SK-N-SH treated with all-trans-retinoic acid at 6 μM for 48 hours (cell line): ENCODE measurements around the gene GJC2.

ENCODE experiments used
- ATAC-seq: fragments of 200-7000 bp; cut with Tn5 transposase; 3 replicates; pipeline ENCODE4 v1.9.1; 2020; ENCODE audit warnings: mild to moderate bottlenecking, moderate library complexity
- ARNTL ChIP-seq: fragments of 450-650 bp; formaldehyde crosslinking; IDR thresholded peaks from 2 replicates; pipeline ENCODE4 v1.5.0; 2020; ENCODE audit warnings: low read depth, mild to moderate bottlenecking, moderate library complexity, borderline replicate concordance
- BACH2 ChIP-seq: fragments of 250-450 bp; sonication (Bioruptor Pico); IDR thresholded peaks from 2 replicates; pipeline ENCODE4 v1.9.0; 2021; ENCODE audit warnings: mild to moderate bottlenecking, borderline replicate concordance
- CSDC2 ChIP-seq: fragments of 250-450 bp; sonication (Bioruptor Pico); IDR thresholded peaks from 2 replicates; pipeline ENCODE4 v1.5.0; 2020; ENCODE audit warnings: mild to moderate bottlenecking, moderate library complexity
- ESRRG ChIP-seq: fragments of 250-450 bp; sonication (Bioruptor Pico); IDR thresholded peaks from 2 replicates; pipeline ENCODE4 v1.6.1; 2021; ENCODE audit warnings: mild to moderate bottlenecking
- GLIS3 ChIP-seq: fragments of 250-450 bp; sonication (Bioruptor Pico); IDR thresholded peaks from 2 replicates; pipeline ENCODE4 v1.5.0; 2020; ENCODE audit warnings: mild to moderate bottlenecking, moderate library complexity
- ISL1 ChIP-seq: fragments of 250-450 bp; sonication (Bioruptor Pico); IDR thresholded peaks from 2 replicates; pipeline ENCODE4 v2.1.2; 2022; ENCODE audit warnings: mild to moderate bottlenecking, moderate library complexity
- OSR1 ChIP-seq: fragments of 250-450 bp; sonication (Bioruptor Pico); IDR thresholded peaks from 2 replicates; pipeline ENCODE4 v1.8.0; 2022; ENCODE audit warnings: moderate library complexity, mild to moderate bottlenecking, inconsistent platforms
- PPARA ChIP-seq: fragments of 250-450 bp; sonication (Bioruptor Pico); IDR thresholded peaks from 2 replicates; pipeline ENCODE4 v1.5.0; 2020; ENCODE audit warnings: mild to moderate bottlenecking, borderline replicate concordance
- TCF4 ChIP-seq: fragments of 250-450 bp; sonication (Bioruptor Pico); IDR thresholded peaks from 2 replicates; pipeline ENCODE4 v1.8.0; 2021; ENCODE audit warnings: mild to moderate bottlenecking, moderate library complexity, borderline replicate concordance
- TOX ChIP-seq: fragments of 250-450 bp; sonication (Bioruptor Pico); IDR thresholded peaks from 2 replicates; pipeline ENCODE4 v1.8.0; 2021; ENCODE audit warnings: mild to moderate bottlenecking, moderate library complexity, borderline replicate concordance
- TSHZ2 ChIP-seq: fragments of 250-450 bp; sonication (Bioruptor Pico); IDR thresholded peaks from 2 replicates; pipeline ENCODE4 v1.5.0; 2020; ENCODE audit warnings: mild to moderate bottlenecking, moderate library complexity
- ZC3H10 ChIP-seq: fragments of 250-450 bp; sonication (Bioruptor Pico); IDR thresholded peaks from 2 replicates; pipeline ENCODE4 v1.5.1; 2021; ENCODE audit warnings: mild to moderate bottlenecking, moderate library complexity
- ZFP3 ChIP-seq: fragments of 250-450 bp; sonication (Bioruptor Pico); IDR thresholded peaks from 2 replicates; pipeline ENCODE4 v1.5.0; 2020; ENCODE audit warnings: mild to moderate bottlenecking, moderate library complexity
- ZFP30 ChIP-seq: fragments of 450-650 bp; formaldehyde crosslinking; IDR thresholded peaks from 2 replicates; pipeline ENCODE4 v1.5.0; 2022; ENCODE audit warnings: mild to moderate bottlenecking, moderate library complexity
- ZNF565 ChIP-seq: fragments of 450-650 bp; formaldehyde crosslinking; conservative IDR thresholded peaks from 2 replicates; pipeline ENCODE4 v1.5.0; 2020; ENCODE audit warnings: low read depth, mild to moderate bottlenecking, moderate library complexity
- TF ChIP-seq, protein P1 (sequence below): fragments of 250-450 bp; sonication (Bioruptor Pico); IDR thresholded peaks from 2 replicates; pipeline ENCODE4 v1.5.1; 2021; ENCODE audit warnings: mild to moderate bottlenecking, moderate library complexity
- TF ChIP-seq, protein P2 (sequence below): fragments of 250-450 bp; sonication (Bioruptor Pico); IDR thresholded peaks from 2 replicates; pipeline ENCODE4 v1.8.0; 2021; ENCODE audit warnings: low read depth, mild to moderate bottlenecking, moderate library complexity, borderline replicate concordance
- TF ChIP-seq, protein P3 (sequence below): fragments of 250-450 bp; sonication (Bioruptor Pico); IDR thresholded peaks from 2 replicates; pipeline ENCODE4 v1.5.1; 2020; ENCODE audit warnings: low read depth, mild to moderate bottlenecking, moderate library complexity

Gene GJC2

DNA sequence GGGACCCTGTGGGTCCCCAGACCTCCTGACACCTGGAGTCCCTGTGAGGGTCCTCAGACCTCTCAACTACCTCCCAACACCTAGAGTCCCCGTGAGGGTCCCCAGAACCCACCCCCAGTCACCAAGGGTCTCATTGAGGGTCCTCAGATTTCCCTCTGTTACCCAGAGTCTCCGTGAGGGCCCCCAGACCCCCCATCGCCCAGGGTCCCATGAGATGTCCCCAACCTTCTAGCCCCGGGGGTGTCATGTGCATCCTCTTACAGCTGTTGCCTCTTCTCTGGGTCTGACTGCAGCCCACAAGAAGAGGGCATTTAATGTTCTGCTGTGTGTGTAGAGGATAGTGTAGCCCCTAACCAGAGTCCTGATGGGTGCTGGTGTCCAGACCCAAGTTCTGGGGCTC lies 2.0 kb upstream of the GJC2 start (continued):
- TF ChIP-seq, protein P1, sequence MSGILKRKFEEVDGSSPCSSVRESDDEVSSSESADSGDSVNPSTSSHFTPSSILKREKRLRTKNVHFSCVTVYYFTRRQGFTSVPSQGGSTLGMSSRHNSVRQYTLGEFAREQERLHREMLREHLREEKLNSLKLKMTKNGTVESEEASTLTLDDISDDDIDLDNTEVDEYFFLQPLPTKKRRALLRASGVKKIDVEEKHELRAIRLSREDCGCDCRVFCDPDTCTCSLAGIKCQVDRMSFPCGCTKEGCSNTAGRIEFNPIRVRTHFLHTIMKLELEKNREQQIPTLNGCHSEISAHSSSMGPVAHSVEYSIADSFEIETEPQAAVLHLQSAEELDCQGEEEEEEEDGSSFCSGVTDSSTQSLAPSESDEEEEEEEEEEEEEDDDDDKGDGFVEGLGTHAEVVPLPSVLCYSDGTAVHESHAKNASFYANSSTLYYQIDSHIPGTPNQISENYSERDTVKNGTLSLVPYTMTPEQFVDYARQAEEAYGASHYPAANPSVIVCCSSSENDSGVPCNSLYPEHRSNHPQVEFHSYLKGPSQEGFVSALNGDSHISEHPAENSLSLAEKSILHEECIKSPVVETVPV: no peak
- no peak for TF ChIP-seq ZFP30 (CRISPR knock-in tag)
- TF ChIP-seq ISL1 (CRISPR knock-in tag): no peak
- no peak for TF ChIP-seq ZNF565 (CRISPR knock-in tag)
- no peak for TF ChIP-seq ESRRG (CRISPR knock-in tag)

DNA sequence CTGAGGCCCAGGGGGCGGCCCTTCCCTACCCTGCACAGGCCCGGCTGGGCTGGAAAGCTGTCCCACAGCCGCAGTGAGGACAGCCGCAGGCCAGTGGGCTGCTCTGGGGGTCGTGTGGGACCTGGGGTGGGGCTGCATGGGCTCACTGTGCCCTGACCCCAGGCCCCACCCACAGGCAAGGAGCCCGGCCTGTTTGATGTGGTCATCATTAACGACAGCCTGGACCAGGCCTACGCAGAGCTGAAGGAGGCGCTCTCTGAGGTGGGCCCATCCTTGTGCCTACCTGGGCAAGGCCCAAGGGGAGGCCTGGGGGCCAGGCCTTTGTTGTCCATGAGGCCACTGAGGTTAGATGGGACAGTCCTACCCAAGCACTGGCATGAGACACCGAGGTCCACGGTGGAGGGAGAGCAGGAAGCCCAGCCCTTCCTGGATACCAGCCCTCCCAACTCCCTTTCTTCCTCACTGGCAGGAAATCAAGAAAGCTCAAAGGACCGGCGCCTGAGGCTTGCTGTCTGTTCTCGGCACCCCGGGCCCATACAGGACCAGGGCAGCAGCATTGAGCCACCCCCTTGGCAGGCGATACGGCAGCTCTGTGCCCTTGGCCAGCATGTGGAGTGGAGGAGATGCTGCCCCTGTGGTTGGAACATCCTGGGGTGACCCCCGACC lies 1.4 kb upstream of the GJC2 start:
- no peak for ATAC-seq
- TF ChIP-seq OSR1 (CRISPR knock-in tag) (no peak), CSDC2 (CRISPR knock-in tag) (no peak), GLIS3 (CRISPR knock-in tag) (no peak), ZNF565 (CRISPR knock-in tag) (no peak), TSHZ2 (no peak), ARNTL (CRISPR knock-in tag) (no peak), PPARA (CRISPR knock-in tag) (no peak), ZC3H10 (CRISPR knock-in tag) (no peak), BACH2 (CRISPR knock-in tag) (no peak)
- TF ChIP-seq, protein P2, sequence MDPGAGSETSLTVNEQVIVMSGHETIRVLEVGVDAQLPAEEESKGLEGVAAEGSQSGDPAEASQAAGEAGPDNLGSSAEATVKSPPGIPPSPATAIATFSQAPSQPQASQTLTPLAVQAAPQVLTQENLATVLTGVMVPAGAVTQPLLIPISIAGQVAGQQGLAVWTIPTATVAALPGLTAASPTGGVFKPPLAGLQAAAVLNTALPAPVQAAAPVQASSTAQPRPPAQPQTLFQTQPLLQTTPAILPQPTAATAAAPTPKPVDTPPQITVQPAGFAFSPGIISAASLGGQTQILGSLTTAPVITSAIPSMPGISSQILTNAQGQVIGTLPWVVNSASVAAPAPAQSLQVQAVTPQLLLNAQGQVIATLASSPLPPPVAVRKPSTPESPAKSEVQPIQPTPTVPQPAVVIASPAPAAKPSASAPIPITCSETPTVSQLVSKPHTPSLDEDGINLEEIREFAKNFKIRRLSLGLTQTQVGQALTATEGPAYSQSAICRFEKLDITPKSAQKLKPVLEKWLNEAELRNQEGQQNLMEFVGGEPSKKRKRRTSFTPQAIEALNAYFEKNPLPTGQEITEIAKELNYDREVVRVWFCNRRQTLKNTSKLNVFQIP (CRISPR knock-in tag): no peak

DNA sequence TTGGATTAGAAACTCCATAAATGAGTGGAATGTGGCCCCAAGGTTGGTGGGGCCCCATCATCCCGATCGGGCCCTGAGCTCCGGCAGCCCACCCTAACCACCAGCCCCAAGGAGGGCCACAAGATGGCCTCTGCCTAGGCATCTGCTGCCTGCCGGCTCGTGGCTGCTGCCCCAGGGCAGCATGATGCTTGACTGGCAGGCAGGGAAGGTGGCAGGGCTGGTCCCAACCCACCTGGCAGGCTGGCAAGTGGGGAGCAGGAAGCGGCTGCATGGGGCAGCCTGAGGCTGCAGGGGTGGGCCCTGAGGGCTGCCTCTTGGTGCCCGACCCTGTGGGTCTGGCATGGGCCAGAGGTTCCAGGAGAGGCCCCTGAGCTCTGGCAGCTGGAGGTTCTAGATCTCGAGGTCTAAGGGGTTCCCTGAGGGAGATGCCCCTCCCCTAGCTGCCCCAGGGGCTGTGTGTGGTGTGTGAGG lies 760 bp upstream of the GJC2 start:
- no peak for ATAC-seq
- TF ChIP-seq OSR1 (CRISPR knock-in tag) (no peak), ESRRG (CRISPR knock-in tag) (no peak), PPARA (CRISPR knock-in tag) (no peak), TOX (CRISPR knock-in tag) (no peak), CSDC2 (CRISPR knock-in tag) (no peak)

DNA sequence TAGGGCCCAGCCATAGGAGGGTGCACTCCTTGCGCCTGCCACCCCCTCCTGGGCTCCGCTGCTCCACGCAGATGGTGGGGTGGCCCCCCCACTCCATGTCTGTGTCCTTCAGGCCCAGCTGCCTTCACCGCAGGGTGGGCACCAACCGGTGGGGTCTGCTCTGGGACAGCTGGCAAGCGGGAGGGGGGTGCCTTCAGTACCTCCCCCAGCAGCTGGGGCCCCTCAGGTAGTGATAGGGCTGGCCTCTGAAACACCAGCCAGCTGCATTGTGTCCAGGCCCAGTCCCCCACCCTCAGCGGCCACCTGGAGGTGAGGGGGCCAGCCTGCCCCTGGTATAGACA lies 360 bp downstream of the GJC2 start:
- ATAC-seq: peak; percentile 5
- TF ChIP-seq TCF4 (CRISPR knock-in tag) (no peak), CSDC2 (CRISPR knock-in tag) (no peak)

DNA sequence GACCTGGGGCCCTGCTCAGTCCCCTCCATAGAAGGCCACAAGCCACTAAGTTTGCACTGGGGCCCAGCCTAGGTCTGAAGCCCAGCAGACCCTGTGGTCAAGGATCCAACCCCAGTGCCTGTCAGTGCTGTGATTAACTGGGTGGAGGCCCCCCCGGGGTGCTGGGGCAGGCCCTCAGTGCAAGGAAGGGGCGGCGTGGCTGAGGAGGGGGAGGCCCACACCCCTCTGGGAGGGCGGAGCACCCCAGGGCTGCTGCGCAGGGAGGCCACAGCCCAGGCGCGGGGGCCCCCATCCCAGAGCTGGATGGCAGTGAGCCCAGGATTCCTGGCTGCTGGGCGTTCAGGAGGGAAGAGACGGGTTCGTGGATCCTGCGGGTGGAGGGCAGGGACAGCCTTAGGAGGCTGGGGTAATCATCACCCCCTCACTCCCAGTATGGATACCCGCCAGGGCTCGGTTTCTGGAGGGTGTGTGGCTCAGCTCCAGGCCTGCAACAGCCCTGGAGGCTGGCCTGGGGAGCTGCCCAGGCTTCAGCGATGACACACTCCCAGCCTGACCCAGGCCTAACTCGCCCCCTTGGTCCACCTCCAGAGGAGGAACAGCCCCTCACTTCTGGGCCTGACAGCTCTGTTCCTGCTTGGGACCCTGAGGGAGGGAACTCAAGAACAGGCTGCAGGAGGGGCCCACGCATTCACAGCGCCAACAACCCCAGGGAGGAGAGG lies 890 bp downstream of the GJC2 start:
- peak; percentile 72 for ATAC-seq
- TF ChIP-seq, protein P3, sequence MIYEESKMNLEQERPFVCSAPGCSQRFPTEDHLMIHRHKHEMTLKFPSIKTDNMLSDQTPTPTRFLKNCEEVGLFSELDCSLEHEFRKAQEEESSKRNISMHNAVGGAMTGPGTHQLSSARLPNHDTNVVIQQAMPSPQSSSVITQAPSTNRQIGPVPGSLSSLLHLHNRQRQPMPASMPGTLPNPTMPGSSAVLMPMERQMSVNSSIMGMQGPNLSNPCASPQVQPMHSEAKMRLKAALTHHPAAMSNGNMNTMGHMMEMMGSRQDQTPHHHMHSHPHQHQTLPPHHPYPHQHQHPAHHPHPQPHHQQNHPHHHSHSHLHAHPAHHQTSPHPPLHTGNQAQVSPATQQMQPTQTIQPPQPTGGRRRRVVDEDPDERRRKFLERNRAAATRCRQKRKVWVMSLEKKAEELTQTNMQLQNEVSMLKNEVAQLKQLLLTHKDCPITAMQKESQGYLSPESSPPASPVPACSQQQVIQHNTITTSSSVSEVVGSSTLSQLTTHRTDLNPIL: no peak
- TF ChIP-seq ZFP3 (CRISPR knock-in tag): no peak
